CD8-positive, alpha-beta memory T cell (primary cell): ENCODE data around the gene PKNOX1. TPM values are rescaled to one million over a fixed set of nuclear protein-coding genes. Genes with fewer than 3 reads are reported as not detected.
"Not testable (repeated sequence)": the region's sequence is repeated elsewhere in the genome, so short reads cannot be mapped to it uniquely, and the experiment has no call there.

Experiments
- CTCF ChIA-PET: fragments of 350-600 bp; sonication (Branson Sonifier 250); formaldehyde crosslinking; loops from one replicate; lab custom pipeline; 2021; ENCODE audit warnings: antibody characterized with exemption; lab: Charles Lee
- POLR2A ChIA-PET: fragments of 350-600 bp; sonication (Branson Sonifier 250); formaldehyde crosslinking; loops from one replicate; lab custom pipeline; 2021; ENCODE audit warnings: antibody characterized with exemption; lab: Charles Lee
- DNase-seq, 5 donors: peaks; one replicate each; pipeline versions ENCODE4 v3.0.0 to v3.0.0-alpha.2; 2020 to 2022; ENCODE audit warnings: mixed read lengths in 1 of 5
- H3K27ac ChIP-seq: one replicate; pipeline ENCODE4 v1.7.0; 2013; ENCODE audit warnings: low read depth, mild to moderate bottlenecking, low read length, moderate library complexity
- H3K27me3 ChIP-seq: 2 replicates; pipeline ENCODE4 v1.7.0; 2013; ENCODE audit warnings: low read length, mild to moderate bottlenecking; ENCODE audit not compliant: insufficient read depth, poor library complexity, severe bottlenecking
- H3K36me3 ChIP-seq: 2 replicates; pipeline ENCODE4 v1.7.0; 2013; ENCODE audit warnings: mild to moderate bottlenecking, low read length, moderate library complexity; ENCODE audit not compliant: insufficient read depth
- H3K4me1 ChIP-seq: 2 replicates; pipeline ENCODE4 v1.7.0; 2013; ENCODE audit warnings: mild to moderate bottlenecking, low read length, moderate library complexity; ENCODE audit not compliant: insufficient read depth
- H3K4me3 ChIP-seq: 2 replicates; pipeline ENCODE4 v1.7.0; 2013; ENCODE audit warnings: mild to moderate bottlenecking, low read length
- H3K9me3 ChIP-seq: 2 replicates; pipeline ENCODE4 v1.7.0; 2013; ENCODE audit warnings: mild to moderate bottlenecking, low read length
- H3K27ac Mint-ChIP-seq, 8 donors: one replicate each; pipeline ENCODE4 v1.8.0; 2020 to 2021; ENCODE audit warnings: mixed read lengths in 8 of 8, mild to moderate bottlenecking in 6 of 8, inconsistent platforms in 3 of 8, moderate library complexity in 3 of 8
- H3K27me3 Mint-ChIP-seq, 2 donors: one replicate each; pipeline ENCODE4 v1.8.0; 2020 to 2021; ENCODE audit warnings: mixed read lengths in 2 of 2, mild to moderate bottlenecking in 1 of 2, moderate library complexity in 1 of 2
- H3K36me3 Mint-ChIP-seq, 3 donors: one replicate each; pipeline ENCODE4 v1.8.0; 2020 to 2021; ENCODE audit warnings: mixed read lengths in 3 of 3, inconsistent platforms in 1 of 3, mild to moderate bottlenecking in 1 of 3
- H3K4me1 Mint-ChIP-seq, 3 donors: one replicate each; pipeline ENCODE4 v1.8.0; 2020 to 2021; ENCODE audit warnings: mixed read lengths in 3 of 3, inconsistent platforms in 1 of 3, mild to moderate bottlenecking in 1 of 3
- H3K4me3 Mint-ChIP-seq, 7 donors: one replicate each; pipeline ENCODE4 v1.8.0; 2020 to 2021; ENCODE audit warnings: mixed read lengths in 7 of 7, mild to moderate bottlenecking in 6 of 7, moderate library complexity in 4 of 7, inconsistent platforms in 2 of 7
- H3K9me3 Mint-ChIP-seq, 5 donors: one replicate each; pipeline ENCODE4 v1.8.0; 2020 to 2022; ENCODE audit warnings: mixed read lengths in 5 of 5, mild to moderate bottlenecking in 3 of 5, moderate library complexity in 2 of 5, inconsistent platforms in 1 of 5
- polyA plus RNA-seq: library from polyadenylated mRNA; unstranded; fragments of 300-500 nt; fragmentation: Illumina TruSeq; gene quantifications from one replicate; pipeline ENCODE4 v1.2.3, GENCODE V29; 2021
- total RNA-seq, 2 experiments: library from RNA; stranded (reverse); gene quantifications; one replicate each; pipeline ENCODE4 v1.2.3, GENCODE V29; 2021

Gene PKNOX1
- total and polyA plus RNA-seq, 3 experiments from 2014 or later = 18.6 to 22.9 (median 22.8) TPM

DNA sequence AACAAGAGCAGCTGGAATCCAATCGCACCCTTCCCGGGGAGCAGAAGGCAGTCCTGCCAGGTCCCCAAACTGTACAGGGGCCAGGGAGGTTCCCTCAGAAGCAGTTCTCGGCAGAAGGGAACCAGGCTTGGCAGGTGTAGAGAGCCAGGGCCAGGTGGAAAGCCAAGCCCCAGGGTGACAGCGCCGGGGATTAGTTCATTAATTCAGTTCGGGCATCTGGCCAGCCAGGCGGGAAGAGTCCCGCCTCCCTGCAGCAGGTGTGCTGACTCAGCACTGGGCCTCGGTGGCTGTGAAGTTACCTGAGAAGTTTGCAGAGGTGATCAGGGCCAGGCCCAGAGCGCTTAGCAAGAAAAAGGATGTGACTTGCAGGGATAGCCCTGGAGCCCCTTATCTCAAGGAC lies 95.3 kb downstream of the PKNOX1 start:
- POLR2A ChIA-PET, H3K27ac Mint-ChIP-seq, DNase-seq, CTCF ChIA-PET, H3K9me3 Mint-ChIP-seq, H3K27me3 Mint-ChIP-seq, H3K36me3 Mint-ChIP-seq, H3K27ac ChIP-seq, H3K36me3 ChIP-seq, H3K4me1 Mint-ChIP-seq, H3K4me3 ChIP-seq, H3K27me3 ChIP-seq, H3K4me3 Mint-ChIP-seq, H3K4me1 ChIP-seq, H3K9me3 ChIP-seq: not testable (repeated sequence)

DNA sequence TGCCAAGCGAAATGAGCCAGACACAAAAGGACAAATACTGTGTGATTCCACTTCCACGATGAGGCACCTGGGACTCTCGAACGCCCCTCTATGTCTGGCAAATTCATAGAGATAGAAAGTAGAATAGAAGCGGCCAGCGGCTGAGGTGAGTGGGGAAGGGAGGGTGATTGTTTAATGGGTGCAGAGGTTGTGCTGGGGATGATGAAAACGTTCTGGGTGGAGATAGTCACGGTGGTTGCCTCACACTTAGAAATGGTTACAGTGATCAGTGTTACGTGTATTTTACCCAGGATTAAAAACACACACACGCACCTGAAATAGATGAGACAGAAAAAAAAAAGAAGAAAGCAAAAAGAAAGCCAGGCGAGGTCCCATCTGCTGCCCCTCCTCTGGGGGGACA lies 98.4 kb downstream of the PKNOX1 start:
- H3K27ac ChIP-seq, H3K4me1 ChIP-seq, H3K4me3 Mint-ChIP-seq, CTCF ChIA-PET, H3K27me3 ChIP-seq, H3K36me3 Mint-ChIP-seq, H3K27ac Mint-ChIP-seq, H3K9me3 ChIP-seq, POLR2A ChIA-PET, H3K27me3 Mint-ChIP-seq, H3K4me3 ChIP-seq, H3K36me3 ChIP-seq, H3K4me1 Mint-ChIP-seq, DNase-seq, H3K9me3 Mint-ChIP-seq: not testable (repeated sequence)

DNA sequence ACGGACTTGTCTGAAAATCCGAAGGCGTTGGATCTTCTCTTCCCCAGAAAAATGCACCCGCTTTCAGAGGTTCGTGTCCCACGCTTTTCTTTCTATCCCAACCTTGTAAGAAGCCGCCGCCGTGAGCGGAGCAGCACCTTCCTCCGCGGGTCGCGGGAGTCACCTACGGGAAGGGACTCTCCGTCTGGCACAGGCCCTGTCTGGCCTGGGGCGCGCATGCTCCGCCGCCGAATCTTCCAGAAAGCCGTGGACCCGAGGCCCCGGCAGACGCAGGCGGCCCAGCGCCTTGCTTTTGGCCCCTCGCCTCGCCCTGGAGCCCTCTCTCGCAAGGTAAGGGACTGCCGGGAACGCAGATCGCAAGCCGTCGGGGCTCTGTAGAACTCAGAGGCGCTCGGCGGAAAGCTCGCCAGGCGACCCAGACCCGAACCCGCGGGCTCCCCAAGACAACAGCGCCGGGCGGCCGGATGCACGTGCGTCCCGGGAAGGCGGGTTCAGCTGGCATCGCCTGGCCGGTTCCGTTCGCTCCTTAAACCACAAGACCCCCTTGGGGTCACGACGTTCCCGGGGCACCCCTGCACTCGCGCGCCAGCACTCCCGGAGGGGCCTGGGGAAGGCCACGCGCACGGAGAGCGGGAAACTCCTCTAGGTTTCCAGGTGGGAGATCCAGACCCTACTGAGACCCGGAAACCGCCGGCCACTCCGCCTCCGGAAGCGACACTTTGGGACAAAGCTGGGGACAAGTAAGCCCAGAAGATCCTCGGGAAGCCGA lies 100.2 kb downstream of the PKNOX1 start:
- H3K4me1 ChIP-seq, H3K27me3 ChIP-seq, H3K4me3 ChIP-seq, H3K36me3 Mint-ChIP-seq, DNase-seq, H3K27me3 Mint-ChIP-seq, H3K4me1 Mint-ChIP-seq, H3K4me3 Mint-ChIP-seq, H3K9me3 ChIP-seq, CTCF ChIA-PET, H3K36me3 ChIP-seq, H3K27ac ChIP-seq, POLR2A ChIA-PET, H3K27ac Mint-ChIP-seq, H3K9me3 Mint-ChIP-seq: not testable (repeated sequence)

DNA sequence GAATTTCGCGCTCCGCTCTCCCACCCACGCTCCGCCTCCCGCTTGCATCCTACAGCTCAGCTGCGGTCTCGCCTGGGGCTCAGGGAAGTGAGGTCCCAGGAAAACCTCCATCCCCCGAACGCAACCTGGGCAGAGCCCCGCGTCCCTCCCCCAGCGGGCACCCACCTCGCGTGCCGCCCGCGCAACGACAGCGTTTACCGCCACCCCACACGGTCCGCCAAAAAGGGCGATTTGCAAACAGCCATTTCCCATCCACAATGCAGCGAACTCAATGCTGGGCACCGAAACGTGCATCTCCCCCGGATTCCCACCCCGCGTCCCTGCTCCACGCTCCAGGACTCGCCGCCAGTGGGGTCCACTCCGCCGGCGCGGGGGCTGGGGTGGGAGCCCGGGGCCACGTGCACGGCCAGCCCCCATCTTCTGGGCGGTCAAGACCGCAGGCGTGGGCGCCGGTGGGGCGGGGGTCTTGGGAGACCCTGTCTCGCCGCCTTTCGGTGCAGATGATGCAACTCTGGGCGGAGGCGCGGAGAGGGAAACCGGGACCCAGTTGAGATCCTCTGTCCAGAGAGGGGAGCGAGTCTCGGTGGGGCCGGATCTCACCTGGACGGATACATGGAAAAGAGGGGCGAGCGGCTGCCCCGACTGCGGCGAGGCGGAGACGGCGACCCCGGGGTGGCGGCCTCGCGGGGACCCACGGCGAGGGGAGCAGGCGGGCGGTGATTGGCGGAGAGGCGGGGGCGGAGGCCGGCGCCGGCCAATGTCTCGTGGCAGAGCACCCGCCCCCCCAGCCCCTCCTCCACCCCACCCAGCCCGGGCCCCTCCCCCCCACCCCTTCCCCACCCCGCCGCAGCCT lies 101.0 kb downstream of the PKNOX1 start, which contains the start of gene CBS:
Gene CBS (minus strand): TSS at position 666 of the 853 bp plus-strand sequence. CDS start 3,642 bp downstream, outside the sequence.
- DNase-seq, POLR2A ChIA-PET, H3K4me3 ChIP-seq, H3K9me3 ChIP-seq, H3K27ac ChIP-seq, H3K27me3 Mint-ChIP-seq, H3K36me3 ChIP-seq, H3K27me3 ChIP-seq, H3K27ac Mint-ChIP-seq, CTCF ChIA-PET, H3K9me3 Mint-ChIP-seq, H3K4me1 Mint-ChIP-seq, H3K36me3 Mint-ChIP-seq, H3K4me1 ChIP-seq, H3K4me3 Mint-ChIP-seq: not testable (repeated sequence)

DNA sequence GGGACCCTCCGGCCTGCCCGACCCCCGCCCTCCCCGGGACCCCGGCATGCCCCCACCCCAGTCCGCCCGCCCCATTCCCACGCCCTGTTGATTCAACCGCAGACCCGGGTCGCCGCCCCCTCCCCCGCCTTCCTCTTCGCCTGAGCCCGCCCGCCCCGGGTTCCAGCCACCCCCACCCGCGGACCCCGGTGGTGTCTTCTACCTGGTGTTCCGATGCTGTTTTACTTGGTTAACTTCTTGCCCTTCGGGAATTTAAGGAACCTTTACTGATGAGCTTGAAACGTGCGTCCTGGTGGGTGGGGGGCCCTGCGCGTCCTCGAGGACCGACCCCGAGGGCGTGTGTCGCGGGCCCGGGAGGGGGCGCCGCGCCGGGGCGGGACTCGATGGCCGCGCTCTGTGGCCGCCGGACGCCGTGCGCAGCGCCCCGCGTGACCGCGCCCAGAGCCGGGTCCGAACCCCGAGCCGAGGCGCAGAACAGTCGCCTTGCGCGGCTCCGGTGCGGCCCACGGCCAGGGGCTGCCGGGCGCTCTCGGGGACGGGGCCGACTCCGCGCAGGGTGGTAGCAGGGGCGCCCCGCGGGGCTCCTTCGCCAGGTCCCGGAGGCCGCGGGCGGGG lies 101.8 kb downstream of the PKNOX1 start:
- H3K27me3 Mint-ChIP-seq, H3K27ac ChIP-seq, H3K4me1 ChIP-seq, H3K4me3 Mint-ChIP-seq, H3K36me3 ChIP-seq, POLR2A ChIA-PET, H3K27ac Mint-ChIP-seq, H3K9me3 ChIP-seq, H3K27me3 ChIP-seq, DNase-seq, CTCF ChIA-PET, H3K4me1 Mint-ChIP-seq, H3K4me3 ChIP-seq, H3K36me3 Mint-ChIP-seq, H3K9me3 Mint-ChIP-seq: not testable (repeated sequence)

DNA sequence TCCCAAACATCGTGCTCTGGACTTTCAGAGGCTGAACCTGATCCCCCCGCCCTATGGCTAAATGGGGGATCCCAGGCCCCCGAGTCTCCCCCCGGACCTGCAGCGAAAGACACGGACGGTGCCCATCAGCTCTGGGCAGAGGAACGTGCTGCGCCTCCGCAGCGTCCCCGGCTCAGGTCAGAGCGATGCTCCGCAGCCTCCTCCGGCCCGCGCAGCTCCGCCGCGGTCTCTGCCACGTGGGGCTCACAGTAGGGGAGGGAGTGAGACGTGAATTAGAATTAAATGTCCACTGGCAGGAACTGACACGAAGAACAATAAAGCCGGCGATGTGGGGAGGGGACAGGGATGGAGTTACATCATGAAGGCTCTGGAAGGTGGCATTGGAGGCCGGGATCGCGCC lies 102.3 kb downstream of the PKNOX1 start:
- H3K27ac ChIP-seq, H3K4me1 ChIP-seq, H3K27me3 ChIP-seq, H3K4me1 Mint-ChIP-seq, H3K9me3 Mint-ChIP-seq, POLR2A ChIA-PET, H3K4me3 ChIP-seq, H3K27ac Mint-ChIP-seq, H3K4me3 Mint-ChIP-seq, H3K27me3 Mint-ChIP-seq, CTCF ChIA-PET, H3K9me3 ChIP-seq, H3K36me3 Mint-ChIP-seq, H3K36me3 ChIP-seq, DNase-seq: not testable (repeated sequence)

GRCh38 chr21:43082587-43083300 lies 108.4 kb downstream of the PKNOX1 start:
- H3K36me3 ChIP-seq, H3K27me3 ChIP-seq, H3K4me3 ChIP-seq, H3K36me3 Mint-ChIP-seq, H3K27ac ChIP-seq, POLR2A ChIA-PET, H3K9me3 ChIP-seq, H3K4me1 Mint-ChIP-seq, H3K9me3 Mint-ChIP-seq, H3K27me3 Mint-ChIP-seq, CTCF ChIA-PET, H3K27ac Mint-ChIP-seq, H3K4me3 Mint-ChIP-seq, DNase-seq, H3K4me1 ChIP-seq: not testable (repeated sequence)
